PC-3 (cell line): Measurements from ENCODE around the gene PADI4. TPM values are rescaled to one million over a fixed set of nuclear protein-coding genes. Genes with fewer than 3 reads are reported as not detected.
A peak's percentile ranks its signal among the peaks of the same experiment; 100 is the strongest.

Experiments
- ATAC-seq: fragments of 200-7000 bp; cut with Tn5 transposase; 2 replicates; pipeline ENCODE4 v1.9.1; 2020; ENCODE audit warnings: mild to moderate bottlenecking, moderate library complexity
- BruUV-seq: library from RNA; stranded (reverse); fragments of 400-500 nt; replicated peaks from 2 replicates; lab custom pipeline; 2021; lab: Mats Ljungman, UMichigan
- CTCF ChIA-PET: fragments of 300-600 bp; sonication (Branson Sonifier 250); formaldehyde crosslinking; loops from one replicate; lab custom pipeline; 2022; ENCODE audit warnings: antibody characterized with exemption; lab: Charles Lee
- POLR2A ChIA-PET: fragments of 300-600 bp; sonication (Branson Sonifier 250); formaldehyde crosslinking; loops from one replicate; lab custom pipeline; 2022; ENCODE audit warnings: antibody characterized with exemption; ENCODE audit not compliant: unreplicated experiment; lab: Charles Lee
- DNase-seq: peaks from one replicate; pipeline ENCODE4 v3.0.0-alpha.2; 2015
- H2AFZ ChIP-seq: fragments of 300-600 bp; sonication (generic); 2 replicates; pipeline ENCODE4 v1.6.0; 2016; ENCODE audit warnings: antibody characterized with exemption, low read length
- H3F3A ChIP-seq: fragments of 300-600 bp; sonication (generic); one replicate; pipeline ENCODE4 v1.6.0; 2017; ENCODE audit warnings: antibody characterized with exemption, low read length, control low read depth, mild to moderate bottlenecking; ENCODE audit not compliant: unreplicated experiment
- H3K27ac ChIP-seq: fragments of 300-600 bp; sonication (generic); 2 replicates; pipeline ENCODE4 v1.5.1; 2016; ENCODE audit warnings: mild to moderate bottlenecking, low read length
- H3K27me3 ChIP-seq: fragments of 300-600 bp; sonication (generic); 2 replicates; pipeline ENCODE4 v1.6.1; 2016; ENCODE audit warnings: low read length, mixed read lengths
- H3K36me3 ChIP-seq: fragments of 300-600 bp; sonication (generic); 2 replicates; pipeline ENCODE4 v1.6.1; 2016; ENCODE audit warnings: low read depth, mixed run types, low read length, mixed read lengths
- H3K4me1 ChIP-seq: fragments of 300-600 bp; sonication (generic); 2 replicates; pipeline ENCODE4 v1.5.1; 2016; ENCODE audit warnings: low read length; ENCODE audit not compliant: insufficient read depth
- H3K4me2 ChIP-seq: fragments of 300-600 bp; sonication (generic); 2 replicates; pipeline ENCODE4 v1.6.0; 2016; ENCODE audit warnings: low read length
- H3K4me3 ChIP-seq: fragments of 300-600 bp; sonication (generic); 2 replicates; pipeline ENCODE4 v1.5.1; 2016; ENCODE audit warnings: mild to moderate bottlenecking, low read length, mixed read lengths
- H3K79me2 ChIP-seq: fragments of 300-600 bp; sonication (generic); 2 replicates; pipeline ENCODE4 v1.6.1; 2017; ENCODE audit warnings: low read length, mixed read lengths
- H3K9ac ChIP-seq: fragments of 300-600 bp; sonication (generic); 2 replicates; pipeline ENCODE4 v1.6.0; 2016; ENCODE audit warnings: mild to moderate bottlenecking, low read length
- H3K9me2 ChIP-seq: fragments of 300-600 bp; sonication (generic); replicated peaks from 2 replicates; pipeline ENCODE4 v1.6.1; 2016; ENCODE audit warnings: mixed run types, low read length, mixed read lengths
- H3K9me3 ChIP-seq: fragments of 300-600 bp; sonication (generic); 2 replicates; pipeline ENCODE4 v1.6.1; 2016; ENCODE audit warnings: low read length, mixed read lengths
- H4K20me1 ChIP-seq: fragments of 300-600 bp; sonication (generic); 2 replicates; pipeline ENCODE4 v1.6.1; 2016; ENCODE audit warnings: low read length, mixed read lengths
- EZH2 ChIP-seq: fragments of 300-600 bp; sonication (generic); IDR thresholded peaks from one replicate; pipeline ENCODE4 v1.6.1; 2017; ENCODE audit warnings: antibody characterized with exemption, mild to moderate bottlenecking, low read length; ENCODE audit not compliant: unreplicated experiment
- EZH2phosphoT487 ChIP-seq: fragments of 300-600 bp; sonication (generic); IDR thresholded peaks from 2 replicates; pipeline ENCODE4 v1.6.1; 2018; ENCODE audit warnings: mild to moderate bottlenecking, antibody characterized with exemption, low read length, borderline replicate concordance
- intact Hi-C: fragments of 100-400 bp; cut with micrococcal nuclease; formaldehyde crosslinking; loops from 2 replicates; pipeline ENCODE4 v1.9.0; 2023
- total RNA-seq: library from RNA; depleted of rRNA; stranded (reverse); fragments of >200 nt; gene quantifications from 2 replicates; pipeline ENCODE4 v1.2.3, GENCODE V29; 2014
- TF ChIP-seq, protein P1 (sequence below): fragments of 300-600 bp; sonication (generic); conservative IDR thresholded peaks from 2 replicates; pipeline ENCODE4 v1.5.1; 2017; ENCODE audit warnings: antibody characterized with exemption, low read depth, mild to moderate bottlenecking, low read length

Gene PADI4
- total RNA-seq, 1 experiment from 2014 or later, result 0.04 TPM

DNA sequence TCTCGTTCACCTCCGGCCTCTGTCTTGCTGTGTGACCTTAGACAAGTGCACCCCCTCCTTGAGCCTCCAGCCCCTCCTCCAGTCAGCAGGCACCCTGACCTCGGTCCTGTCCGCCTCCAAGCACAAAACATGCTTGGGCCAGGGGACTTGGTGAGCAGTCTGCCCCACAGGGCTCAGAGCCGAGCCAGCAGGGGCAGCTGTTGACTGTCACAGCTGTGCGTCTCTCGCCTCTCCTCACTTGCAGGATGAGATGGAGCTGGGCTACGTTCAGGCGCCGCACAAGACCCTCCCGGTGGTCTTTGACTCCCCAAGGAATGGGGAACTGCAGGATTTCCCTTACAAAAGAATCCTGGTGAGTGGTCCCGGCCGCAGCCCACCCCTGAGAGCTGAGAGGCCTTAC lies 34.9 kb upstream of the PADI4 start:
- intact Hi-C loops, result no loop called here
- Histone ChIP-seq H3K9me3 (no peaks in the 10 kb centered on the region), H2AFZ (no peak overlapping the region), H4K20me1 (no peaks in the 10 kb centered on the region), H3K9ac (no peak overlapping the region), H3K4me1 (peaks cover 10% of the 10 kb centered on the region), H3K36me3 (no peaks in the 10 kb centered on the region), H3K4me3 (no peak overlapping the region), H3F3A (no peaks in the 10 kb centered on the region), H3K27ac (no peak overlapping the region), H3K4me2 (no peak overlapping the region), H3K27me3 (no peaks in the 10 kb centered on the region), H3K79me2 (no peaks in the 10 kb centered on the region), H3K9me2 (no peaks in the 10 kb centered on the region)
- BruUV-seq, result no TSS peak
- ChIA-PET CTCF (interaction anchor here (0.5 kb wide), 1 partner anchor 365 kb away, joined by 3 read pairs; no protein-coding TSS in a partner anchor), POLR2A (no interaction called here)
- TF ChIP-seq EZH2phosphoT487, result no peak
- TF ChIP-seq, protein P1, sequence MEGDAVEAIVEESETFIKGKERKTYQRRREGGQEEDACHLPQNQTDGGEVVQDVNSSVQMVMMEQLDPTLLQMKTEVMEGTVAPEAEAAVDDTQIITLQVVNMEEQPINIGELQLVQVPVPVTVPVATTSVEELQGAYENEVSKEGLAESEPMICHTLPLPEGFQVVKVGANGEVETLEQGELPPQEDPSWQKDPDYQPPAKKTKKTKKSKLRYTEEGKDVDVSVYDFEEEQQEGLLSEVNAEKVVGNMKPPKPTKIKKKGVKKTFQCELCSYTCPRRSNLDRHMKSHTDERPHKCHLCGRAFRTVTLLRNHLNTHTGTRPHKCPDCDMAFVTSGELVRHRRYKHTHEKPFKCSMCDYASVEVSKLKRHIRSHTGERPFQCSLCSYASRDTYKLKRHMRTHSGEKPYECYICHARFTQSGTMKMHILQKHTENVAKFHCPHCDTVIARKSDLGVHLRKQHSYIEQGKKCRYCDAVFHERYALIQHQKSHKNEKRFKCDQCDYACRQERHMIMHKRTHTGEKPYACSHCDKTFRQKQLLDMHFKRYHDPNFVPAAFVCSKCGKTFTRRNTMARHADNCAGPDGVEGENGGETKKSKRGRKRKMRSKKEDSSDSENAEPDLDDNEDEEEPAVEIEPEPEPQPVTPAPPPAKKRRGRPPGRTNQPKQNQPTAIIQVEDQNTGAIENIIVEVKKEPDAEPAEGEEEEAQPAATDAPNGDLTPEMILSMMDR, result no peak
- no peak for TF ChIP-seq EZH2
- ATAC-seq, result no peak
- no peak for DNase-seq

- TF ChIP-seq EZH2phosphoT487 (no peak), EZH2 (no peak)
- TF ChIP-seq, protein P1, result peak; percentile 84
- no TSS peak for BruUV-seq
- peak; percentile 65 for DNase-seq
Measured at GRCh38 chr1:17274186-17275170, 33.5 kb upstream of the PADI4 start.

More at GRCh38 chr1:17274186-17275170, 33.5 kb upstream of the PADI4 start:
- ChIA-PET POLR2A (no interaction called here), CTCF (interaction anchor here (0.8 kb wide), 1 partner anchor 37 kb away, joined by 4 read pairs; no protein-coding TSS in a partner anchor)
- H3K36me3 ChIP-seq, result no peaks in the 10 kb centered on the region
- H3K27ac ChIP-seq, result no peak overlapping the region
- no peaks in the 10 kb centered on the region for H3K9me3 ChIP-seq
- no peaks in the 10 kb centered on the region for H3K27me3 ChIP-seq
- H3F3A ChIP-seq, result no peaks in the 10 kb centered on the region
- no peak overlapping the region for H3K4me3 ChIP-seq
- peaks cover 10% of the 10 kb centered on the region for H3K4me1 ChIP-seq
- H3K79me2 ChIP-seq, result no peaks in the 10 kb centered on the region
- peak; percentile 51; the same call in 1 of the 2 replicates for ATAC-seq
- intact Hi-C loops, result no loop called here
- H2AFZ ChIP-seq, result no peak overlapping the region
- no peaks in the 10 kb centered on the region for H3K9me2 ChIP-seq
- no peak overlapping the region for H3K9ac ChIP-seq
- H4K20me1 ChIP-seq, result no peaks in the 10 kb centered on the region
- H3K4me2 ChIP-seq, result no peak overlapping the region
